NOMO-1 treated with DMSO at 0.1 percent for 48 hours (cell line): ENCODE data around the gene EPHB2.

Source experiments
- DNase-seq: peaks from one replicate; lab custom pipeline; 2025; ENCODE audit not compliant: unreplicated experiment; lab: John Stamatoyannopoulos, UW

EPHB2 gene

GRCh38 chr1:22796642-22797041, 86.0 kb downstream of the EPHB2 start:
- DNase-seq = no peak

DNA sequence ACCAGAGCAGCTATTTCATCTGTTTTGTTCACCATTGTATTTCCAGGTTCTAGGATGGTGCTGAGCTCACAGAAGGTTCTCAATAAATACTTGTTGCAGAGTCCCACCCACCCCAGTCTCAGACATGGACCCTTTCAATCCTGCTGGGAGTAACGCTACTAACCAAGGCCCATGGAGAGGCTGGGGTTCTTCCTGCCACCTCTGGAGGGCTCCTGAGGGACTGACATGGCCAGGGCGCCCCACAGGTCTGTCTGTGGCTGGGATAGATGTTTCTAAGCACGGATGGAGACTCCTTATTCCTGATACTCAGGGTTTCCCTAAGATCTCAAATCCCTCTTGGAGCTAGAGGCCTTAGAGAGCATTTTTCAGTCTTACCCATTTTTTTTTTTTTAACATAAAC, 87.4 kb downstream of the EPHB2 start:
- DNase-seq = no peak

DNA sequence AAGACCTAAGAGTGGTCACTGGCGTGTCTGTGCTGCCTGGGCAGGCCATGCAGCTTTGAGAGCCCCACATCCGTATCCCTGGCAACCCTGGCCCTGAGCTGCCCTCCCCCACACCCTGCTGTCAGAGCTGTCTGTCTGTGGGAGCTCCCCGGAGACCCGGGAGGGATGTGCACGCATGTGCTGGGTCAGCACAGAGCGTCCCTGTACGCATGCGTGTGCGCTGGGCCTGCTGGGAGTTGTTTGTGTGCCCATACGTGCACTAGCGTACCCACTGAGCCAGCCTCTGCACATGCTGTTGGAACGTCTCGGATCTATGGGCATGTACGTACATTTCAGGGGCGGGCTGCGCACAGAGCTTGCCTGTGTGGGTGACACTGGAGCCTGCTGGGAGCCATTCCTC, 89.3 kb downstream of the EPHB2 start:
- DNase-seq = no peak

GRCh38 chr1:22800629-22801028, 90.0 kb downstream of the EPHB2 start:
- DNase-seq = no peak

GRCh38 chr1:22801347-22801746, 90.7 kb downstream of the EPHB2 start:
- DNase-seq = no peak

GRCh38 chr1:22801761-22802160, 91.1 kb downstream of the EPHB2 start:
- no peak for DNase-seq

DNA sequence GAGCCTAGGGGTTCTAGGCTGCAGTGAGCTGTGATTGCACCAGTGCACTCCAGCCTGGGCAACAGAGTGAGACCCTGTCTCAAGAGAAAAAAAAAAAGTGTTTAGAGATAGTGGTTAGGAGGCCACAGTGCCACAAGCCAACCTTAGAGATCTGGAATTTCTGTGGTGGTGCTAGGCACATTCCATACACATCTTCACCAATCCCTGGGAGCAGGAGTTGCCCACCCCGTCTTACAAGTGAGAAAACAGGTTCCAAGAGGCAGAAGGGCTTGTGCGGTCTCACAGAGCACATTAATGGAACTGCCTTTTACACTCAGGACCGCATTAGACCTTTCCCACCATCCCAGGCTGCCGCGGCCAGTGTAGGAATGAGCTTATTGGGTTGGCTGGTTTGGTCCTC, 93.2 kb downstream of the EPHB2 start:
- DNase-seq = no peak

- DNase-seq = no peak
Observed at GRCh38 chr1:22804406-22804805, 93.8 kb downstream of the EPHB2 start.

DNA sequence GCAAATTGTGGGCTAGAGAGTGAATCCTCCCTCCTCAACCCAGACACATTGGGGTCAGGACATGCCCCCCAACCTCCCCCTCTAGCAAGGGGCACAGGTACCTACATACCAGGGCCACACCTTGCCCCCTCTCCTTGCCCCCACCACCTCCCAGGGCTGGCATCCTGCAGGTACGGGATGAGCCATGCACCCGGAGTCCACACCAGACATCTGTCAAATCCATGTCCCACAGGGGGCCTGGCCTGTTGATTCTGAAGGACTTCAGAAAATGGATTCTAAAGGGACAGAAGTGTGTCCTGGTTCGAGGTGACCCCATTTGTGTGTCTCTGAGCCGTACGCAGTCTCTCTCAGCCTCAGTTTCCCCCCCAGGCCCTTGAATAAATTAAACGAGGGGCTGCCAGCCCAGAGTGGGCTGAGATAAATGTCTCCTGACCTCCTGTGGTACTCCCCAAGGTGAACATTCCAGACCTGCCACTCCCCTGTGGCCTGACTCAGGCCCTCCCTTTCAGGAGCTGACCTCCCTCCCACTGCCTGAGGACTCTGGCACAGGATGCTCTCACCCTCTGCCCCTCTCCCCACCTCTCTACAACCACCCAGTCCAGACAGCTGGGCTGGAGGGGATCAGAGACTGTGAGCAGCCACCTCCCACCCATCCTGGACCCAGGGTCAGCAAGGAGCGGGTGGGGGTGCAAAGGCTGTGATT, 94.5 kb downstream of the EPHB2 start:
- DNase-seq = no peak

DNA sequence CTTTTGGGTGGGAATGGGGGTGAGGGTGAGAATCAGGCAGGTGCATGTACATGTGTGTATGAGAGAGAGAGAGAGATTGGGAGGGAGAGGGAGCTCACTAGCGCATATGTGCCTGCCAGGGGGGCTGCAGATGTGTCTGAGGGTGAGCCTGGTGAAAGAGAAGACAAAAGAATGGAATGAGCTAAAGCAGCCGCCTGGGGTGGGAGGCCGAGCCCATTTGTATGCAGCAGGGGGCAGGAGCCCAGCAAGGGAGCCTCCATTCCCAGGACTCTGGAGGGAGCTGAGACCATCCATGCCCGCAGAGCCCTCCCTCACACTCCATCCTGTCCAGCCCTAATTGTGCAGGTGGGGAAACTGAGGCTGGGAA, 95.0 kb downstream of the EPHB2 start:
- no peak for DNase-seq

DNA sequence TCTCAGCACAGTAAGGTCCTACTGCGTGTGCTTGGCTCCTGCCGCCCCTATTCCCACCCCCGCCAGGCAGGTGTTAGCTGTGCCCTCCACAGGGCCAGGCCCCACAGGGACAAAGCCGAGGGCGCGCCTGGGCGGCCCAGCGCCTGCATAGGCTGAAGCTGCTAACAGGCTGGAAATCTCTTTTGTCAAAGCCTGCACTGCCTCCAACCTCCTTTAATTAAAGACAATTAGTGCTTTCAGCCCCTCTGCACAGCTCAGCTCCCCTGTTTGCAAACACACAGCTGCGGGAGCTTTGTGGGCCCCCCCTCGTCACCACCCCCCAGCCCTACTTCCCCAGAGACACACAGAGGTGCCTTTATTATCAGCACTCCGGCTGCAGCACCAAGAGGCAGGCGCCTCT, 95.9 kb downstream of the EPHB2 start:
- DNase-seq = no peak

DNA sequence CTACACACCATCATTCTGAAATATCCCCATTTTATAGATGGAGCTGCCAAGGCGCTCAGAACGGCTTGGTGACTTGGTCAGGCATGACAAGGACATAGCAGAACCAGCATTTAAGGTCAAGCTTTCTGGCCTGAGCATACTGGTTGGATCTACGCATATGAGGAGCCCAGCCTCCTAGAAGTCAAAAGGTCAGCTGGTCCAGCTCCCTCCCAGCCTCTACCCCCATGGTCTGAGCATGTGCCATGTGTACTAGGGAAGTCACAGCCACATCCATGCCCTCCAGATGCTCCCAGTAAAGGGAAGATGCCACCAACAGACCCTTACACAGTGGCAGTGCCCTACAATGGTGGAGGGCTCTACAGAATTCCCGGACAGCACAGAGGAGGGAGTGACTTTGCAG, 96.7 kb downstream of the EPHB2 start:
- no peak for DNase-seq

GRCh38 chr1:22808186-22808675, 97.6 kb downstream of the EPHB2 start:
- DNase-seq = no peak

- no peak for DNase-seq
Observed at GRCh38 chr1:22808676-22809483, 98.2 kb downstream of the EPHB2 start.

- DNase-seq = no peak
Observed at GRCh38 chr1:22809783-22810182, 99.1 kb downstream of the EPHB2 start.

GRCh38 chr1:22810378-22810777, 99.7 kb downstream of the EPHB2 start:
- no peak for DNase-seq

DNA sequence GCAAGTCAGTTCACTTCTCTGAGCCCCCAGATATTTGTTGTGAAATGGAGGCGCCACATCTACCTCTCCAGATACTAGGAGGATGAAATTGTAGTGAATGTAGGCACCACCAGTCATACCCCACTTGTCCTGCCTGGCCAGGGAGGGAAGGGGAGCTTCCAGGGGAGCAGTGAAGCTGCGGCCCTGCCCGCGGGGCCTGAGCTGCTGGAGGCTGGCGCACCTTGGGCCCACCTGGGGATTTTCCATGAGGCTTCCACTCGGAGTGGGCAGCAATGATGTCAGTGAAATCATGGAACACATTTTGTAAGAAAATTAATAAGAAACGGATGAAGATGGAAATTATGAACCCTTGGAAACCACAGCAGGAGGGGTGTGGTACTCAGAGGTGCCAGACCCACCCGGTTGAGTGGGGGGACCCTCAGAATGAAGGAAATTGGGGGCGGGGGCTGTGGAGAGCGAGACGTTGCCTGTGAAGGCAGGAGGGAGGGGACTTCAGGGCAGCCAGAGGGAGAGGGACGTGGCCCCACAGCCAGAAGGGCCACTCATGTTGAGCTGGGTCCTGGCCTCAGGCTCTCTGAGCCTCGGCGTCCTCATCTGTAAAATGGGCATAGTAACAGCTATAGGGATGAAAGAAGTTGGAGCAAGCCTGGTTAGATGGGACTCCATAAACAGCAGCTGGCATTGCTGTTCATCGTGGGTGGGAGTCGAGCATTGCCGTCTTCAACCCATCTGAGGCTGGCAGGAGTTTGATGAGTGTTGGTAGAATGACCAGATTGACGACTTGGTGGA, 101.6 kb downstream of the EPHB2 start:
- no peak for DNase-seq

DNA sequence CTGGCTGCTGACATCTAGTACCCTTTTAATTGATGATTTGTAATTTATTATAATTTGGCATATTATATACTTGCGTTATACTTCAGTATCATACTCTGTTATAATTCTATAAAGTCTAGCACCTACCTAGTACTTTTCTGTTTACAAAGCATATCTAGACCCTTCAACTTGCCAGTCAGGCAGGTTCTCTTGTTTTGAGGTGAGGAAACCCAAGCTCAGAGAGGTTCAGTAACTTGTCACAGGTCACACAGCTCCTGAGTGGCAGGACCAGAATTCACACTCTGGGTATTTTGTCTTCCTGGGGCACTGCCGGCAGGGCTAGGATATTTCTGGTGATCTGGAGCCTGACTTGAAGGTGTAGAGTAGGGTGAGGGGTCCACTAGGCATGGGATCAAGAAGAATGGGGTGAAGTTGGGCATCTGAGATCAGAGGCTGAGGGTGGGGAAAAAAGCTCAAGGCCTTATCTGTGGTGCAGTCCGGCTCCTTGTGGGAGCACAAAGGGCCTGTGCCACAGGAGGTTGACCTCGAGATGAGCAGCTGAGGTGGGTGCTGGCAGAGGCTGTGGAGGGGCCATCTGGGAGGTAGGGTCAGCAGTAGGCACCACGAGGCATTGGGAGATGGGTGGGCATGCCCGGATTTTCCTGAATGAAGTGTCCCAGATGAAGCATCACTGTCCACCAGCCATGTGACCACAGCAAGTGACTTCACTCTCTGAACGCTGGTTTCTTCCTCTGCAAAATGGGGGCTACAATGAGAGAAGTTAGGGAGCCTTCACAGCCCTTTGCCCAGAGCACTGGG, 102.6 kb downstream of the EPHB2 start:
- no peak for DNase-seq

DNA sequence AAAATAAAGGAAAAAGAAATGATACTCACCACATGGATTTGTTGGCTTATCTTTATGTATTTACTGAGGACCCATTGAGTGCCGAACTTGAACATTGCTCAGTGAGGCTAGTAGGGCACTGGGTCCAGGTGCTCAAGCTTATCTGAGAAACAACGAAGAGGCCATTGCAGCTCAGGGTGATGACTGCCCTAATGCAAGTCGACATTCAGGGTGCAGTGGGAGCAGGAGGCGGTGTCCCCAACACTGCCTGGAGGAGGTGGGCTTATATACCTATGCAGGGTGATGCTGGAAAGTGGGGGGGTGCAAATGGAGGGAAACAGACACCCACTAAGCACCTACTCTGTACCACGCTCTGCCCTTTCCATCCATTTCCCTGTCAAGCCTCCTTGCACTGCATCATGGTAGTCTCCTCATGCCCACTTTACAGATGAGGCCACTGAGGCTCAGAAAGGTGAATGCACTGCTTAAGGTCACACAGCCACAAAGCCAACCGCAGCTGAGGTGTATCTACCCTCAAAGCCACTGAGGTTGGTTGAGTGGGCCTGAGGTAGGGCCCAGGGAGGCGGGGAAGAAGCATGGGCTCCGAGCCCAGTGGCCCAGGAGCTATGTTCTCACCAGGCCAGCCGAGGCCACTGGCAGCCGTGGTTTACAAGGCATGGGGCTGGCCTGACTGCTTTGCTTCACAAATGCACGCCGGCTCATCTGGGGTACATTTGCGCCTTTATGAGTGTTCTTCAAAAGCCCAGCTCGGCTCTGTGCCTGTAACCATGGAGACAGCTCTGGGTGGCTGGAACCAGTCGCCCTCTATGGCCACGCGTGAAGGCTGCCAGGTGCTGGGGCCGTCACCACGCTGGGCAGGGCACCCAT, 103.8 kb downstream of the EPHB2 start:
- DNase-seq = no peak

DNA sequence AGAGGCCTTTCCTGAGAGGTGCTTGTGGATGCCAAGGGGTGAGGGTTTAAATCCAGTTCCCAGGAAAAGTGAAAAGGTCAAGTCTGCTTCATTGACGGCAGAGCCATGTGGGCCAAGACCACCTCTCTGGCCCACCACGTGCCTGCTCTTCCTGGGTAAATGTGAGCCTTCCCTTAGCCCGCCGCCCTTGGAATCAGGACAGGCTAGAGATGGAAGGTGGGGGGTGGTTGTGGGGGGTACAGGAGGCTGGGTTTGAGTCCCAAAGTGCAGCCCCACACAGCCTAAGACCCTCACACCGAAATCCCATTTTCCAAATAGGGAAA, 104.4 kb downstream of the EPHB2 start:
- no peak for DNase-seq
